Stimulated activated naive CD8-positive, alpha-beta T cell treated with anti-CD3 and anti-CD28 coated beads, Interleukin-15, amount 100 ng/mL, for 72 hours (primary cell): ENCODE data around the gene SAMHD1.
A peak's percentile ranks its signal among the peaks of the same experiment; 100 is the strongest.
"Not testable (repeated sequence)": the region's sequence is repeated elsewhere in the genome, so short reads cannot be mapped to it uniquely, and the experiment has no call there.

Source experiments
- ATAC-seq: fragments of 150-1000 bp; cut with Tn5 transposase; 2 replicates; pipeline ENCODE4 v1.10.0; 2021; ENCODE audit warnings: mild to moderate bottlenecking, moderate library complexity
- DNase-seq, 2 donors: peaks; one replicate each; pipeline ENCODE4 v3.0.0; 2021 to 2022
- H3K27ac Mint-ChIP-seq, 2 donors: one replicate each; pipeline ENCODE4 v1.8.0; 2022; ENCODE audit warnings: mild to moderate bottlenecking in 2 of 2, mixed read lengths in 2 of 2, moderate library complexity in 2 of 2
- H3K27me3 Mint-ChIP-seq: one replicate; pipeline ENCODE4 v1.8.0; 2022; ENCODE audit warnings: mixed read lengths
- H3K4me1 Mint-ChIP-seq: one replicate; pipeline ENCODE4 v1.8.0; 2022; ENCODE audit warnings: mild to moderate bottlenecking, mixed read lengths
- H3K4me3 Mint-ChIP-seq, 2 donors: one replicate each; pipeline ENCODE4 v1.8.0; 2022; ENCODE audit warnings: mild to moderate bottlenecking in 2 of 2, mixed read lengths in 2 of 2, moderate library complexity in 1 of 2
- H3K9me3 Mint-ChIP-seq, 2 donors: one replicate each; pipeline ENCODE4 v1.8.0; 2022; ENCODE audit warnings: mixed read lengths in 2 of 2

SAMHD1 gene

DNA sequence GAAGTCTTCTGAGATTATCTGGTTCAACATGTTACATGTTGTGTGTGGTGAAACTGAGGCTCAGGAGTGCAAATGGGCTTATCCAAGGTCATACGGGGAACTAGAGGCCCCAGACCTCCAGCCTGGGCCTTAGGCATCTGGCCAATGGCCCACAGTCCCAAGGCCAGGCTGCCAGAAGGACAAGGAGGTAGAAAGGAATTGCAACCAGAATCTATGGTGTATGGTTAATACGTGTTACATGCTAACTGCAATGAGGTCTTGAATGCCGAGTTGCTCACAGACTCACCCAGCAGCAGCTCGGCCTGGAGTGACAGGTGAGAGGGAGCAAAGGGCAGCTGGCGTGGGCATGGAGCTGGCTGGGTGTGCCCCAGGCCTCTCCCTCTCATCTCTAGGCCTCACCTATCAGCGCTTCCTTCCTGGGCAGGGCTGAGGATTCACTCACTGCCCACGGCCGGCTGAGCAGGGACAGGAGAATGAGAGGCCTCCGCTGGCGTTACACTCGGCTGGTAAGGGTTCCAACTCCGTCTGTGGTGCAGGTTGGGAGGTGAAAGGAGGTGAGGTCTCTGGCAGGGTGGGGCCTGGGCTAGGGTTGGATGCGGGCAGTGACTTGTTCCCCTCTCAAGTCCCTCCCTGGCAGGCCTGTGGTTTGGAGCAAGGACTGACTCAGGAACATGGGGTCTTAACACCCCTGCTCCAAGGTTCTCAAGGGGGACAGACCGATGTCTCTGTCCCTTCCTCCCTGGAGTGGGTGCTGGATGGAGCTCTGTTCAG lies 75.6 kb downstream of the SAMHD1 start, which contains the start of gene TLDC2:
TSS of gene TLDC2 (plus strand) at position 437 of the 771 bp plus-strand sequence. CDS start at position 474, 37 bp downstream.
- H3K4me3 Mint-ChIP-seq: no peak within 1 kb of the TSS
- peaks cover 13% of the 10 kb centered on the region for H3K4me1 Mint-ChIP-seq
- H3K9me3 Mint-ChIP-seq: no peaks in the 10 kb centered on the region
- no peak for ATAC-seq
- H3K27me3 Mint-ChIP-seq: no peaks in the 10 kb centered on the region
- no peak for DNase-seq
- H3K27ac Mint-ChIP-seq: peak within 1 kb of the TSS in 1 of 2 donors; percentile 35

GRCh38 chr20:36875093-36875492 lies 76.4 kb downstream of the SAMHD1 start:
- Mint-ChIP-seq H3K27ac (peak overlapping the region in 1 of 2 donors; percentile 31), H3K4me1 (peaks cover 12% of the 10 kb centered on the region)
- not testable (repeated sequence) for DNase-seq, ATAC-seq, H3K27me3 Mint-ChIP-seq, H3K9me3 Mint-ChIP-seq, H3K4me3 Mint-ChIP-seq

- Mint-ChIP-seq H3K27me3 (no peaks in the 10 kb centered on the region), H3K4me3 (no peak overlapping the region), H3K27ac (peak overlapping the region in 1 of 2 donors; percentile 69), H3K4me1 (peaks cover 12% of the 10 kb centered on the region), H3K9me3 (no peaks in the 10 kb centered on the region)
- ATAC-seq (no peak), DNase-seq (no peak)
Observed at GRCh38 chr20:36873498-36874189, 77.9 kb downstream of the SAMHD1 start.

- no peak overlapping the region for H3K4me3 Mint-ChIP-seq
- H3K9me3 Mint-ChIP-seq: no peaks in the 10 kb centered on the region
- no peaks in the 10 kb centered on the region for H3K27me3 Mint-ChIP-seq
- ATAC-seq (no peak), DNase-seq (no peak)
- peaks cover 12% of the 10 kb centered on the region for H3K4me1 Mint-ChIP-seq
- no peak overlapping the region for H3K27ac Mint-ChIP-seq
Observed at GRCh38 chr20:36872852-36873251, 78.7 kb downstream of the SAMHD1 start.

DNA sequence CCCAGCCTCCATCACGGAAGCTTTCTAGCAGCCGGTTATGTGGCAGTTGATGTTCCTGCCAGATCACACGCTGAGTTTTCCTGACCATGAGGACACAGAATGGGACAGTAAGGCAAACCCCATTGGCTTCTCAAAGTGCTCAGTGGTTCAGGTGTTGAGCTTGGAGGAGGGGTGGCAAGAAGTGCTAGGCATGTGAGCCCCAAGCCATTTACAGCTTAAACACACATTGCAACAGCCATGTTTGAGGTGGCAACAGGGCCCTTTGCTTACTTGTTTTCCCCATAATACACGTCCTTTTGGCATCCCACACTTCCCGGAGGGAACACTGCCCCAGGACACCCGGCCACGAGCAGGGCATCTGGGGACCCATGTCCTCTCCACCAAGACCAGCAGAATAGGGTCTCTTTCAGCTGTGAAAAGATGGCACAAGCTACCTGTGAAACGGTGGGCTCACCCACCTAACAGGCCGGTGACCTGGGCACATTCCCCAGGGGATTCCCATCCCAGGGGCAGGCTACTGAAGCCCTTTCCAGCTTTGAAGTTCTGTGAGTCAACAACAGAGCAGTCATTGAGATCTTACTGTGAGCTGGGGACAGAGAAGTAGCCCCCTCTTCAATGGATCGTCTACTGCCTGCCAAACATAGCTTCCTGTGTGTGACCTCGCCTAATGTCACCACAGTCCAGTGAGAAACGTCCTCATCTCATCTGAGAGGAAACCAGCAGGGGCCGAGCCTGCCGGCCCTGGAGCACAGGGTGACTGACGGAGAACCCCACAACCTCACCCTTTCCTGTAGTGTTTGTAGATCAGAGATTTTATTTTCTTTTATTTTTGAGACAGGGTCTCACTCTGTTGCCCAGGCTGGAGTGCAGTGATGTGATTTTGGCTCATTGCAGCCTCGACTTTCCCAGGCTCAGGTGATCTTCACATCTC lies 79.6 kb downstream of the SAMHD1 start:
- H3K27ac Mint-ChIP-seq: no peak overlapping the region
- H3K27me3 Mint-ChIP-seq: no peaks in the 10 kb centered on the region
- ATAC-seq (no peak), DNase-seq (no peak)
- H3K9me3 Mint-ChIP-seq: no peaks in the 10 kb centered on the region
- H3K4me3 Mint-ChIP-seq: no peak overlapping the region
- H3K4me1 Mint-ChIP-seq: peaks cover 12% of the 10 kb centered on the region

DNA sequence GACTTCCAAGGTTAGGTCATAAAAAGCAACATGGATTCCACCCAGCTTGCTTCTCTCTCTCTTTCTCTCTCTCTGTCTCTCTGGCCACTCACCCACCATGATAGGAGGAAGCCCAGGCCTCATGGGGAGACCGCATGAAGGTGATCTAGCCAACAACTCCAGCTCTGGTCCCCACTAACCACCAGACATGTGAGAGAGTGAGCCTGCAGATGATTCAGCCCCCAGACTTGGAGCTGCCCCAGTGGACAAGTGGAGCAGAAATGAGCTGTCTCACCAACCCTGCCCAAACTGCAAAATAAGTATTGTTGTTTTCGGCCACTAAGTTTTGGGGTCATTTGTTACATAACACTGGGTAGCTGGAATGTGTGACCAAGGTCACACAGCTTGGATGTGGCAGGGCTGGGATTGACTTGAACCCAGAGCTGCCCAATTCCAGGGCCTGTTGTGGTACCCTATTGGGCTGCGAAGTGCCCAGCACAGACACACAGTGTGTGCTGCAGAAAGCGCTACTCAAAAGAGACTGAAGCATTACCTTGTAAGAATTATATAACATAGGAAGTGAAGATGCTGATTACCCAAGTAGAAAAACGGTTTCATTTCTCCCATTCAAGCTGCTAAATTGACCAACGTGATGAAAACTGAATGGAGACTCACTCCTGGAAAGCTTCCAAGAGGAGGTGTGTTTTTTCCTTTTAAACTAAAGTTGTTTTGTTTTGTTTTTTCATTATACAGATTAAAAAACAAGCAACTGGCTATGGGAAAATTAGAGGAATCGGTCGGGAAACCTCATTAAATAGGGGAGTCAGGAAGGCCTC lies 84.6 kb downstream of the SAMHD1 start:
- H3K9me3 Mint-ChIP-seq: no peaks in the 10 kb centered on the region
- H3K4me3 Mint-ChIP-seq: no peak overlapping the region
- ATAC-seq (no peak), DNase-seq (no peak)
- peaks cover 23% of the 10 kb centered on the region for H3K27me3 Mint-ChIP-seq
- no peak overlapping the region for H3K27ac Mint-ChIP-seq
- peaks cover 15% of the 10 kb centered on the region for H3K4me1 Mint-ChIP-seq

GRCh38 chr20:36866164-36866563 lies 85.3 kb downstream of the SAMHD1 start:
- peaks cover 15% of the 10 kb centered on the region for H3K4me1 Mint-ChIP-seq
- no peak for DNase-seq
- no peak overlapping the region for H3K27ac Mint-ChIP-seq
- peaks cover 29% of the 10 kb centered on the region for H3K27me3 Mint-ChIP-seq
- ATAC-seq: no peak
- H3K4me3 Mint-ChIP-seq: no peak overlapping the region
- no peaks in the 10 kb centered on the region for H3K9me3 Mint-ChIP-seq

- ATAC-seq (no peak), DNase-seq (no peak)
- Mint-ChIP-seq H3K4me1 (peaks cover 15% of the 10 kb centered on the region), H3K9me3 (no peaks in the 10 kb centered on the region), H3K27me3 (peaks cover 29% of the 10 kb centered on the region), H3K4me3 (no peak overlapping the region), H3K27ac (no peak overlapping the region)
Observed at GRCh38 chr20:36865861-36866149, 85.7 kb downstream of the SAMHD1 start.

- H3K27ac Mint-ChIP-seq: peak overlapping the region in 1 of 2 donors; percentile 8
Observed at GRCh38 chr20:36865076-36865860, 86.2 kb downstream of the SAMHD1 start.

GRCh38 chr20:36862857-36863668 lies 88.4 kb downstream of the SAMHD1 start:
- Mint-ChIP-seq H3K27me3 (peaks cover 29% of the 10 kb centered on the region), H3K9me3 (no peaks in the 10 kb centered on the region), H3K4me3 (no peak overlapping the region), H3K4me1 (peaks cover 15% of the 10 kb centered on the region), H3K27ac (no peak overlapping the region)
- DNase-seq (peak in 1 of 2 donors; percentile 38), ATAC-seq (peak; percentile 69)

More at GRCh38 chr20:36865076-36865860, 86.2 kb downstream of the SAMHD1 start:
- no peaks in the 10 kb centered on the region for H3K9me3 Mint-ChIP-seq
- DNase-seq: no peak
- no peak for ATAC-seq
- H3K4me3 Mint-ChIP-seq: peak overlapping the region; percentile 87 to 88
- peaks cover 29% of the 10 kb centered on the region for H3K27me3 Mint-ChIP-seq
- H3K4me1 Mint-ChIP-seq: peaks cover 15% of the 10 kb centered on the region

GRCh38 chr20:36861875-36862801 lies 89.4 kb downstream of the SAMHD1 start:
- Mint-ChIP-seq H3K27me3 (peaks cover 29% of the 10 kb centered on the region), H3K27ac (no peak overlapping the region), H3K4me1 (peaks cover 18% of the 10 kb centered on the region), H3K9me3 (no peaks in the 10 kb centered on the region), H3K4me3 (peak overlapping the region; percentile 33 to 36)
- ATAC-seq: no peak
- no peak for DNase-seq

- DNase-seq: no peak
- H3K27ac Mint-ChIP-seq: no peak overlapping the region
- H3K9me3 Mint-ChIP-seq: no peaks in the 10 kb centered on the region
- no peak for ATAC-seq
- peaks cover 24% of the 10 kb centered on the region for H3K4me1 Mint-ChIP-seq
- peak overlapping the region in 1 of 2 donors; percentile 36 for H3K4me3 Mint-ChIP-seq
- H3K27me3 Mint-ChIP-seq: peaks cover 29% of the 10 kb centered on the region
Observed at GRCh38 chr20:36861625-36861874, 90.0 kb downstream of the SAMHD1 start.
